Mesenchymal stem cell (in vitro differentiated cells and primary cell): ENCODE measurements around the gene PACSIN3.

Source experiments
- DNase-seq: peaks from one replicate; pipeline ENCODE4 v3.0.0-alpha.2; 2013
- H2AFZ ChIP-seq: one replicate; pipeline ENCODE4 v1.6.1; 2013; ENCODE audit warnings: low read depth, mild to moderate bottlenecking, control low read depth, inconsistent platforms, low read length, moderate library complexity
- H2AK5ac ChIP-seq: 2 replicates; pipeline ENCODE4 v1.6.1; 2013; ENCODE audit warnings: low read length, moderate library complexity, mild to moderate bottlenecking, inconsistent platforms; ENCODE audit not compliant: severe bottlenecking
- H2BK120ac ChIP-seq: one replicate; pipeline ENCODE4 v1.6.1; 2013; ENCODE audit warnings: low read depth, mild to moderate bottlenecking, inconsistent platforms, low read length, moderate library complexity
- H2BK12ac ChIP-seq, 2 experiments: one replicate each; pipeline ENCODE4 v1.6.1; 2013; ENCODE audit warnings: inconsistent platforms in 2 of 2, low read length in 2 of 2, mild to moderate bottlenecking in 2 of 2, moderate library complexity in 2 of 2, control low read depth in 1 of 2
- H2BK15ac ChIP-seq: one replicate; pipeline ENCODE4 v1.6.1; 2013; ENCODE audit warnings: mild to moderate bottlenecking, low read depth, inconsistent platforms; ENCODE audit not compliant: poor library complexity, severe bottlenecking
- H2BK5ac ChIP-seq: 2 replicates; pipeline ENCODE4 v1.6.1; 2013; ENCODE audit warnings: low read depth, mild to moderate bottlenecking, low read length, control low read depth, inconsistent platforms; ENCODE audit not compliant: poor library complexity, severe bottlenecking
- H3K14ac ChIP-seq, 2 experiments: one replicate each; pipeline ENCODE4 v1.6.1; 2013; ENCODE audit warnings: inconsistent platforms in 2 of 2, low read length in 2 of 2, control low read depth in 1 of 2, mild to moderate bottlenecking in 1 of 2, moderate library complexity in 1 of 2
- H3K18ac ChIP-seq, 2 experiments: one replicate each; pipeline ENCODE4 v1.6.1; 2013; ENCODE audit warnings: inconsistent platforms in 2 of 2, low read length in 2 of 2, control low read depth in 1 of 2, low read depth in 1 of 2, mild to moderate bottlenecking in 1 of 2
- H3K23ac ChIP-seq, 2 experiments: one replicate each; pipeline ENCODE4 v1.6.1; 2013; ENCODE audit warnings: inconsistent platforms in 2 of 2, low read length in 2 of 2, mild to moderate bottlenecking in 2 of 2, moderate library complexity in 2 of 2, control low read depth in 1 of 2
- H3K27ac ChIP-seq: 2 replicates; pipeline ENCODE4 v1.5.1; 2013; ENCODE audit warnings: mild to moderate bottlenecking, moderate library complexity, low read length, control low read depth, inconsistent platforms; ENCODE audit not compliant: poor library complexity, severe bottlenecking
- H3K27me3 ChIP-seq, 2 experiments: 2 replicates each; pipeline versions ENCODE4 v1.6.1 to v1.7.0; 2013; ENCODE audit warnings: low read length in 2 of 2, mild to moderate bottlenecking in 2 of 2, moderate library complexity in 2 of 2, control low read depth in 1 of 2, inconsistent platforms in 1 of 2; ENCODE audit not compliant: control insufficient read depth in 1 of 2, insufficient read depth in 1 of 2
- H3K36me3 ChIP-seq, 2 experiments: 2 replicates each; pipeline versions ENCODE4 v1.6.1 to v1.7.0; 2013; ENCODE audit warnings: low read length in 2 of 2, control low read depth in 1 of 2, inconsistent platforms in 1 of 2, low read depth in 1 of 2, mild to moderate bottlenecking in 1 of 2; ENCODE audit not compliant: insufficient read depth in 2 of 2, control insufficient read depth in 1 of 2
- H3K4ac ChIP-seq, 2 experiments: one replicate each; pipeline ENCODE4 v1.6.1; 2013; ENCODE audit warnings: inconsistent platforms in 2 of 2, low read length in 2 of 2, mild to moderate bottlenecking in 2 of 2, moderate library complexity in 2 of 2, control low read depth in 1 of 2, low read depth in 1 of 2
- H3K4me1 ChIP-seq: 2 replicates; pipeline ENCODE4 v1.6.1; 2013; ENCODE audit warnings: low read depth, low read length, control low read depth; ENCODE audit not compliant: control insufficient read depth, insufficient read depth
- H3K4me2 ChIP-seq: 2 replicates; pipeline ENCODE4 v1.6.1; 2013; ENCODE audit warnings: low read length, mild to moderate bottlenecking, inconsistent platforms; ENCODE audit not compliant: poor library complexity, severe bottlenecking
- H3K4me3 ChIP-seq, 2 experiments: 2 replicates each; pipeline versions ENCODE4 v1.5.1 to v1.7.0; 2013; ENCODE audit warnings: low read length in 2 of 2, mild to moderate bottlenecking in 2 of 2, control low read depth in 1 of 2, low read depth in 1 of 2; ENCODE audit not compliant: insufficient read depth in 1 of 2
- H3K79me1 ChIP-seq: replicated peaks from 2 replicates; pipeline ENCODE4 v1.6.1; 2013; ENCODE audit warnings: mild to moderate bottlenecking, control low read depth, low read length, inconsistent platforms; ENCODE audit not compliant: poor library complexity, severe bottlenecking
- H3K9ac ChIP-seq: 2 replicates; pipeline ENCODE4 v1.7.0; 2013; ENCODE audit warnings: mild to moderate bottlenecking, low read length, moderate library complexity
- H3K9me3 ChIP-seq: 2 replicates; pipeline ENCODE4 v1.7.0; 2013; ENCODE audit warnings: mild to moderate bottlenecking, low read length; ENCODE audit not compliant: control insufficient read depth
- H4K8ac ChIP-seq: one replicate; pipeline ENCODE4 v1.6.1; 2013; ENCODE audit warnings: inconsistent platforms, mild to moderate bottlenecking, low read length, moderate library complexity
- H4K91ac ChIP-seq: one replicate; pipeline ENCODE4 v1.6.1; 2013; ENCODE audit warnings: mild to moderate bottlenecking, low read length, inconsistent platforms
- WGBS: methylation state at CpG from one replicate; pipeline ENCODE4 v1.1.7; 2013; ENCODE audit warnings: mixed read lengths; 5-methylcytosine and 5-hydroxymethylcytosine counted together

Gene PACSIN3

DNA sequence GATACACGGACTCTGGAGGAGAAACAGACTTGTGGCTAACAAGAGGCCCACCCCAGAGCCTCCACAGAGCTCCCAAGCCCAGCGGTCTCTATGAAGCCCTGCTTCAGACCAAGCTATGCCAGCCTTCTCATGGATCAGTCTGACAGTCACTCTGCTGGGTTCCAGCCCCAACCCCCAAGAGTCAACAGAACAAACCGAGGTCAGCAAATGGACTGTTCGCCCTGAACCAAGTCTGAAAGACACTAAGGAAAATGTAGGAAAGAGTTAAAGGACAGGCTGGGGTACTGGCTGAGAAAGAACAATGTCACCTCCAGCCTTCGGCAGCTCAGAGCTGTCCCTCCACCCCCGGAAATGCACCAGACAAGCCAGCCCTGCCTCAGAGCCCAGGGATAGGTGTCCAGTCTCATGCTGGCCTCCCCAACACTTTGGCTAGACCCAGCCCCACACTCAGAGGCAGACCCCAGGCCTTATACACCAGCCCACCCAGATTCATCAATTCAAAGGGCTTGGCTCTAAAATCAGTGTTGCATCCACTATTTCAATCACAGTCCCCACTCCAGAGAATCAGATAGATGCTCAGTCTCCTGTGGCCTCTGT, 13.4 kb downstream of the PACSIN3 start:
- no peak overlapping the region for H4K91ac ChIP-seq
- no peaks in the 10 kb centered on the region for H3K27me3 ChIP-seq
- no peak overlapping the region for H3K4me3 ChIP-seq
- no peak overlapping the region for H2BK15ac ChIP-seq
- H3K9me3 ChIP-seq: no peaks in the 10 kb centered on the region
- peaks cover 11% of the 10 kb centered on the region for H3K4me1 ChIP-seq
- no peak for DNase-seq
- H3K23ac ChIP-seq: no peak overlapping the region
- no peak overlapping the region for H3K27ac ChIP-seq
- peak overlapping the region; percentile 28 for H3K9ac ChIP-seq
- no peak overlapping the region for H4K8ac ChIP-seq
- WGBS: 91% methylated on average over 6 of the region's 6 CpGs
- H3K4me2 ChIP-seq: no peak overlapping the region
- H3K36me3 ChIP-seq: peaks cover 55 to 67% of the 10 kb centered on the region in 2 experiments
- no peak overlapping the region for H2AK5ac ChIP-seq
- H3K4ac ChIP-seq: no peak overlapping the region
- H2BK5ac ChIP-seq: no peak overlapping the region
- no peak overlapping the region for H2BK12ac ChIP-seq
- H3K79me1 ChIP-seq: peaks cover 17% of the 10 kb centered on the region
- no peak overlapping the region for H3K14ac ChIP-seq
- no peak overlapping the region for H2BK120ac ChIP-seq
- no peak overlapping the region for H3K18ac ChIP-seq
- no peak overlapping the region for H2AFZ ChIP-seq

DNA sequence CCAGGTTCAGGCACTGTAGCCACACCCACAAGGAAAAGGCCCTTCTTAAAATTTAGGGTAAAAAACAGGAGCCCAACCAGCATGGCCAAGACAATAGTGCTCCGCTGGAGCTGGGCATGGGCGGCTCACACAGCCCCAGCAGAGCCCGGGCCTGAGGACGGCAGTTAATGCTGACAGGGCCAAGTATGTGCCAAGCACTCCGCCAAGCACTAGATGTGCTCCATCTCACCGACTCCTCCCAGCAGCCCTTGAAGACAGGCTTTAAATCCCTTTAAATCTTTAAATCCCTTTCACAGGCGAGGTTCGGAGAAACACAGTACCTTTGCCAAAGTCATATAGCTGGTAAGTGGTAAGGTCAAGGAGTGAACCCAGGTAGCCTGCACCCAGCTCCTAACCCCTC, 14.4 kb downstream of the PACSIN3 start:
- Histone ChIP-seq H2BK12ac (no peak overlapping the region), H2AK5ac (no peak overlapping the region), H2BK15ac (no peak overlapping the region), H3K27ac (no peak overlapping the region), H3K4me3 (no peak overlapping the region), H3K4me2 (no peak overlapping the region), H3K14ac (no peak overlapping the region), H4K91ac (no peak overlapping the region), H2BK5ac (no peak overlapping the region), H3K79me1 (peaks cover 24% of the 10 kb centered on the region), H2AFZ (no peak overlapping the region), H4K8ac (no peak overlapping the region), H2BK120ac (no peak overlapping the region), H3K9me3 (no peaks in the 10 kb centered on the region), H3K23ac (no peak overlapping the region), H3K4me1 (peaks cover 8% of the 10 kb centered on the region), H3K27me3 (no peaks in the 10 kb centered on the region), H3K36me3 (peaks cover 61 to 77% of the 10 kb centered on the region in 2 experiments), H3K4ac (no peak overlapping the region), H3K18ac (no peak overlapping the region), H3K9ac (no peak overlapping the region)
- no peak for DNase-seq
- WGBS: 93% methylated on average over 6 of the region's 8 CpGs

DNA sequence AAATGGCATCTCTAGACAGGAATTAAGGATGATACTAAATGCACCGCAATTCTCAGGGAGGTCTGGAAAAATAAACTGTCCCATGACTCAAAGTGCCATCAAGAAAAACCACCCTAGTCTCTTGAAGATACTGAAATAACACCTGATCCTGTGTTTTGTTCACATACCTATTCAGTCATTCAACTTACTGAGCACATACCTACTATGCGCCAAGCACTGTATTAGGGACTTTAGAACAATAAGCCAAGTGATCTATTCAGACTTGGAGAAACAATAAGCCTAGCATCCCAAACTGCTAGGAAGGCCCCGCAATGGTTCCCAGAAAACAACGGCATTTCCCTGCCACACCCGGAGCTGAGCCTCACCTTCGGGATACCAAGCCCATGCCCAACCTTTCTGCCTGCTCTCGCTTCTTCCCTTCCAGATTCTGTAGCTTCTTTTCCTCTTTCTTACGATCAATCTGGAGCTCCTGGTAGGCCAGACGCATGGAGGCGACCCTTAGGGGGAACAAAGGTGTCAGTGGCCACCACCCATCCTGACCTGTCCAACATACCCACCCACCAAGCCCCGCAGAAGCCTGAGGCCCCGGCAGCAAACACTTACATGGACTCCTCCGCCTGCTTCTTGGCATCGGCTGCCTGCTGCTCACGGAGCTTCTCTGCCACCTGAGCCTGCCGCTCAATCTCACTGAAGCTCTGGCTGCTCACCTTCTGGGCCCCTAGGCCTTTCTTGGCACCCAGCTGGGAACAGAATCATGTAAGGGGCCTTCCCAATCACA, 15.0 kb downstream of the PACSIN3 start:
- no peak overlapping the region for H3K4me2 ChIP-seq
- no peak overlapping the region for H2AFZ ChIP-seq
- H2AK5ac ChIP-seq: no peak overlapping the region
- H2BK12ac ChIP-seq: no peak overlapping the region
- H3K27me3 ChIP-seq: no peaks in the 10 kb centered on the region
- no peak overlapping the region for H4K8ac ChIP-seq
- no peak overlapping the region for H3K14ac ChIP-seq
- no peak overlapping the region for H2BK15ac ChIP-seq
- peaks cover 25% of the 10 kb centered on the region for H3K79me1 ChIP-seq
- no peak overlapping the region for H2BK5ac ChIP-seq
- H4K91ac ChIP-seq: no peak overlapping the region
- H2BK120ac ChIP-seq: no peak overlapping the region
- H3K36me3 ChIP-seq: peaks cover 67 to 83% of the 10 kb centered on the region in 2 experiments
- peaks cover 8% of the 10 kb centered on the region for H3K4me1 ChIP-seq
- WGBS: 99% methylated on average over 16 of the region's 16 CpGs
- no peak for DNase-seq
- no peak overlapping the region for H3K18ac ChIP-seq
- no peak overlapping the region for H3K27ac ChIP-seq
- no peak overlapping the region for H3K9ac ChIP-seq
- H3K4ac ChIP-seq: no peak overlapping the region
- no peaks in the 10 kb centered on the region for H3K9me3 ChIP-seq
- no peak overlapping the region for H3K4me3 ChIP-seq
- H3K23ac ChIP-seq: no peak overlapping the region

DNA sequence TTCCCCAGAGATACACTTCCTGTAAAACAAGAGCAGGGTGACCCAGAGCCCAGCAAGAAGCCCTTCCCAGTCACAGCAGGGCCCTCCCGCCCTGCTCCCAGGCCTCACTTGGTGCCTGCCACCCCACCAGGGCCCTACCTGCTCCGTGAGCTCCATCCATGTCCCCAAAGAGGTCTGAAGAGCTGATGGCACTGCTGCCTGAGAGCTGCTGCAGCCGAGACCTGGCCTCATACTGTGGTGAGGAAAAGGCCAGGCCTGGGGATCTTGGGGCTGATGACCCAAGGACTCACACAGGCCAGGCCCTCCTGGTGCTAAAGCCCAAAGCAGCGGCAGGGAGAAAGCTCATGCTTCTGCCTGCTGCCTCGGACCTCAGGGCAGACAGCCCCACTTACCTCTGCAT, 19.9 kb downstream of the PACSIN3 start:
- WGBS: 96% methylated on average over 5 of the region's 5 CpGs
- Histone ChIP-seq H3K18ac (no peak overlapping the region), H3K4me2 (no peak overlapping the region)

More for the DNA sequence above, 19.9 kb downstream of the PACSIN3 start:
- H3K4me1 ChIP-seq: peaks cover 4% of the 10 kb centered on the region
- H2AK5ac ChIP-seq: no peak overlapping the region
- no peak overlapping the region for H3K14ac ChIP-seq
- H2BK15ac ChIP-seq: no peak overlapping the region
- no peak overlapping the region for H2BK120ac ChIP-seq
- no peaks in the 10 kb centered on the region for H3K9me3 ChIP-seq
- H3K27ac ChIP-seq: no peak overlapping the region
- H4K91ac ChIP-seq: no peak overlapping the region
- DNase-seq: no peak
- no peak overlapping the region for H3K23ac ChIP-seq
- no peak overlapping the region for H2AFZ ChIP-seq
- H3K4ac ChIP-seq: no peak overlapping the region
- no peak overlapping the region for H2BK12ac ChIP-seq
- H3K36me3 ChIP-seq: peaks cover 81 to 86% of the 10 kb centered on the region in 2 experiments
- H3K27me3 ChIP-seq: no peaks in the 10 kb centered on the region
- no peak overlapping the region for H4K8ac ChIP-seq
- H3K4me3 ChIP-seq: no peak overlapping the region
- H3K9ac ChIP-seq: no peak overlapping the region
- H2BK5ac ChIP-seq: no peak overlapping the region
- H3K79me1 ChIP-seq: peaks cover 33% of the 10 kb centered on the region
